Measurements from ENCODE around the gene TLN1. TPM values are rescaled to one million over a fixed set of nuclear protein-coding genes. Genes with fewer than 3 reads are reported as not detected.

TLN1 gene
- total and polyA plus RNA-seq, 11 donors, result 152 to 373 (median 257) TPM

DNA sequence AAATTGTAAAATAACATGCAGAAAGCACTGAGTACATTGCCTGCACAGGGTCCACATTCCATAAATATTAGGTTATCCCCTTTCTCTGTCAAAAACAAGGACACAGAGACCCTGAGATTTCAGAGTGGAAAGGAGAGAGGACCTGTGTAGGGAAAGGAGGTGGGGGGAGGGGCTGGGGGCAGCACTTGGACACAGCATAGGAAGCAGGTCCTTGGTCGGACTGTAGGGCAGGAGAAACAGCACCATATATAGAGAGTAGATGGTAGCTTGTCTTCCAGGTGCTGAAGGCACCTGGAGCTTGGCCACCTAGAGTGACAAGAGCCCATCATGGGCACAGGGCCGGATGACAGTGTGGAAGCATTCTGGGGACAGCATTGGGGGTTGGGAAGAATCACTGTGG is 44.7 kb downstream of the TLN1 start:
- intact Hi-C loops (cut with DNase I), result loop anchor here in 4 of 10 donors (2.0 to 5.0 kb wide), 4 partner anchors 21 to 40 kb away; no protein-coding TSS in a partner anchor
- TF ChIP-seq, protein P1, sequence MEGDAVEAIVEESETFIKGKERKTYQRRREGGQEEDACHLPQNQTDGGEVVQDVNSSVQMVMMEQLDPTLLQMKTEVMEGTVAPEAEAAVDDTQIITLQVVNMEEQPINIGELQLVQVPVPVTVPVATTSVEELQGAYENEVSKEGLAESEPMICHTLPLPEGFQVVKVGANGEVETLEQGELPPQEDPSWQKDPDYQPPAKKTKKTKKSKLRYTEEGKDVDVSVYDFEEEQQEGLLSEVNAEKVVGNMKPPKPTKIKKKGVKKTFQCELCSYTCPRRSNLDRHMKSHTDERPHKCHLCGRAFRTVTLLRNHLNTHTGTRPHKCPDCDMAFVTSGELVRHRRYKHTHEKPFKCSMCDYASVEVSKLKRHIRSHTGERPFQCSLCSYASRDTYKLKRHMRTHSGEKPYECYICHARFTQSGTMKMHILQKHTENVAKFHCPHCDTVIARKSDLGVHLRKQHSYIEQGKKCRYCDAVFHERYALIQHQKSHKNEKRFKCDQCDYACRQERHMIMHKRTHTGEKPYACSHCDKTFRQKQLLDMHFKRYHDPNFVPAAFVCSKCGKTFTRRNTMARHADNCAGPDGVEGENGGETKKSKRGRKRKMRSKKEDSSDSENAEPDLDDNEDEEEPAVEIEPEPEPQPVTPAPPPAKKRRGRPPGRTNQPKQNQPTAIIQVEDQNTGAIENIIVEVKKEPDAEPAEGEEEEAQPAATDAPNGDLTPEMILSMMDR (IDR thresholded peaks at IDR 0.05), result no peak
- TF ChIP-seq POLR2A (IDR thresholded peaks at IDR 0.05), result no peak
- Histone ChIP-seq H3K4me1 (peaks cover 2 to 54% (median 28%) of the 10 kb centered on the region in 12 donors), H3K4me3 (peak overlapping the region in 9 of 12 donors; percentile 61 to 93 (median 77)), H3K27ac (peak overlapping the region; percentile 24 to 98 (median 97)), H3K27me3 (no peaks in the 10 kb centered on the region), H3K36me3 (peaks cover 0 to 42% (median 35%) of the 10 kb centered on the region in 9 donors), H3K9me3 (no peaks in the 10 kb centered on the region)
- WGBS, 4 donors, result 39 to 49% (median 43%) methylated on average over 2 of the region's 2 CpGs
- no peak for ATAC-seq
- DNase-seq, result no peak

DNA sequence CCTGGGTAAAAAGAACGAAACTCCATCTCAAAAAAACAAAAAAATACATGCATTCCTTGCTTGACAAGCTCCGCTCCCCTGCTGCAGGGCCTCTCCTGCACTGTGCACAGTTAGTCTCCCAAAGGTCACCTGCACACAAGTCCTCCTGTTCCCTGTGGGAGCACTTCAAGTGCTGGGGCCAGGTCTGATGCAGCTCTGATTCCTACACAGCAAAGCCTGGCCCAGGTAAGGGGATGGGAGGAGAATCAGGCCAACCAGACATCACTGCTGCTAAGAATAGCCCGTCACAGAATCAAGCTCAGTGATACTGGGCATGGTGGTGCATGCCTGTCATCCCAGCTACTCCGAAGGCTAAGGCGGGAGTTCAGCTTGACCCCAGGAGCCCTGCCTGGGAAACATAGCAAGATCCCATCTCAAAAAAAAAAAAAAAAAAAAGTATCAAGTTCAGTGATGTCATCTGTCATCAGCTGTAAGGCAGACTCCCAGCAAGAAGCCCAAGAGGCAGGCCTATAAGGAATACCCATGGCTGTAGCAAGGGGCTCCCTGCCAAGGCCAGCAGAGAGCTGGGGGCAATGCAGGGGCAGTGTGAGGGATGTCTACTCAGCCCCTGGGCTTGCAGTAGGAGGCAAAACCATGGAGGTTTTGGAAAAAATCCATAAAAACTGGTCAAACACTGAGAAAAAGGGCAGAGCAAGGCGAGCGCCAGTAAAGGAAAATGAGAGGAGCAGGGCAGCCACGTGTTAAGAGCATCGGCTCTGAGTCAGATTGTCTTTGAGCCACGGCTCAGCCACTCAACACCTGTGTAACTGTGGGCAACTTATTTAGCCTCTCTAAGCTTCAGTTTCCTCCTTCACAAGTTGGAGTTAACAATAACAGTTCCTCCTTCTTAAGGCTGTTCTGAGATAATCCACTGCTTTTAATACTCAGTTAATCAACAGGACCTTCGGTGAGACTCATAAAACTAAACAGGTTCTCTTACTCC is 45.5 kb downstream of the TLN1 start:
- Histone ChIP-seq H3K27ac (peak overlapping the region; percentile 24 to 98 (median 97)), H3K27me3 (no peaks in the 10 kb centered on the region), H3K36me3 (peaks cover 0 to 46% (median 38%) of the 10 kb centered on the region in 9 donors), H3K4me1 (peaks cover 2 to 51% (median 25%) of the 10 kb centered on the region in 12 donors), H3K9me3 (no peaks in the 10 kb centered on the region), H3K4me3 (peak overlapping the region in 9 of 12 donors; percentile 61 to 93 (median 77))
- no peak for TF ChIP-seq POLR2A (IDR thresholded peaks at IDR 0.05)
- TF ChIP-seq, protein P1 (IDR thresholded peaks at IDR 0.05), result no peak
- intact Hi-C loops (cut with DNase I), result loop anchor here in 4 of 10 donors (2.0 to 5.0 kb wide), 4 partner anchors 20 to 41 kb away; no protein-coding TSS in a partner anchor
- peak in 3 of 5 donors; percentile 48 to 69 (median 49) for DNase-seq
- 41 to 49% (median 44%) methylated on average over 11 of the region's 11 CpGs for WGBS, 4 donors
- ATAC-seq, result peak; percentile 23 to 50 (median 44)

DNA sequence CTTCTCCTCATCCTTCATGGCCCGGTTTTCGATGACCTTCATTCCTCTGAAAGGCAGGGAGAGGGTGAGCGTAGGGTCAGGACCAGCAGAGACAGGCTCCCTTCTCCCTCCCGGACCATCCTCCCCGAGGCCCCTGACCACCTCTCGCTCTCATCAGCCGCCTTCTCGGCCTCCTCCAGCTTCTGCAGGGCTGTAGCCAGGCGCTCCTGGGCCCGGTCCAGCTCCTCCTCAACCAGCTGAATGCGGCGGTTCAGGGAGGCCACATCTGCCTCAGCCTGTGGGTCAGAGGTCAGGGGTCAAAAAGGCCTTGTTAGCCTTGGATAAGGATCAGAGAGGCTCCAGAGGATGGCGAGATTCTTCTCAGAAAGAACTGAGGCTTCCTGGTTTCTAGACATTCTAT is 46.5 kb downstream of the TLN1 start:
- DNase-seq, result no peak
- peaks cover 0 to 47% (median 38%) of the 10 kb centered on the region in 9 donors for H3K36me3 ChIP-seq
- peaks cover 2 to 45% (median 22%) of the 10 kb centered on the region in 12 donors for H3K4me1 ChIP-seq
- H3K9me3 ChIP-seq, result no peaks in the 10 kb centered on the region
- peak overlapping the region in 9 of 12 donors; percentile 36 to 98 (median 97) for H3K27ac ChIP-seq
- peak overlapping the region in 4 of 12 donors; percentile 28 to 91 (median 75) for H3K4me3 ChIP-seq
- intact Hi-C loops (cut with DNase I), result loop anchor here in 3 of 10 donors (5.0 kb wide), 2 partner anchors 38 to 42 kb away; no protein-coding TSS in a partner anchor
- H3K27me3 ChIP-seq, result no peaks in the 10 kb centered on the region
- 68 to 80% (median 72%) methylated on average over 13 of the region's 13 CpGs for WGBS, 4 donors
- no peak for ATAC-seq
- TF ChIP-seq POLR2A (IDR thresholded peaks at IDR 0.05), result no peak
- TF ChIP-seq, protein P1 (IDR thresholded peaks at IDR 0.05), result no peak

DNA sequence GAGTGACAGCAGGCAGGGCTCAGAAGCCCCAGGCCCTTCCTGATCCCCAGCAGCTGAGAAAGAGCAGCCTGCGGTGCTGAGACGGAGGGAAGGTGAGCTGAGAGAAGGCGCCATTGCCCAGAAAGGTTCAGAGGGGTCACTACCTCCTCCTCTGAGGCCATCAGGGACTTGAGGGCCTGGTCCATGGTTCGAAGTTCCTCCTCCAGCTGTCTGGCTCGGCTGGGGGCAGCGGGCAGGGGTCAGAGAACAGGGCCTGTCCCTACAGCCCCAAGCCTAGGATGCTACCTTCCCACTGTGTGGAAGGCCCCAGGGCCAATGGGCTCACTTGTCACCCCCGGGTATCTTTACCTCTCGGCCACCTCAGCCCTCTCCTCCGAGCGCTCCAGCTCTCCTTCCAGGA is 47.1 kb downstream of the TLN1 start:
- ATAC-seq, result no peak
- no peak for DNase-seq
- intact Hi-C loops (cut with DNase I), result loop anchor here in 3 of 10 donors (5.0 kb wide), 2 partner anchors 38 to 42 kb away; no protein-coding TSS in a partner anchor
- Histone ChIP-seq H3K36me3 (peaks cover 0 to 47% (median 38%) of the 10 kb centered on the region in 9 donors), H3K9me3 (no peaks in the 10 kb centered on the region), H3K4me1 (peaks cover 2 to 45% (median 22%) of the 10 kb centered on the region in 12 donors), H3K27ac (peak overlapping the region in 6 of 12 donors; percentile 3 to 98 (median 81)), H3K27me3 (no peaks in the 10 kb centered on the region), H3K4me3 (no peak overlapping the region)
- WGBS, 4 donors, result 86 to 94% (median 90%) methylated on average over 10 of the region's 10 CpGs
- TF ChIP-seq, protein P1 (IDR thresholded peaks at IDR 0.05), result no peak
- no peak for TF ChIP-seq POLR2A (IDR thresholded peaks at IDR 0.05)

Data from heart left ventricle (tissue), 16 donors.